Psoas muscle (tissue), 8 donors: Measurements from ENCODE around the gene EDNRA. TPM values are rescaled to one million over a fixed set of nuclear protein-coding genes. Genes with fewer than 3 reads are reported as not detected.

Experiments
- ATAC-seq, 4 donors: fragments of 200-7000 bp; cut with Tn5 transposase; one replicate each; pipeline ENCODE4 v1.9.1; 2020; ENCODE audit warnings: moderate library complexity in 3 of 4, mild to moderate bottlenecking in 2 of 4
- DNase-seq, 2 donors: peaks; one replicate each; pipeline ENCODE4 v3.0.0-alpha.2; 2020
- H3K27ac ChIP-seq: fragments of 200-600 bp; one replicate; pipeline ENCODE4 v1.8.0; 2022
- H3K27me3 ChIP-seq, 3 donors: fragments of 200-600 bp in 1 of 3; one replicate each; pipeline versions ENCODE4 v1.6.1 to v1.8.0; 2013 to 2022; ENCODE audit warnings: low read length in 2 of 3, mild to moderate bottlenecking in 2 of 3, moderate library complexity in 1 of 3; ENCODE audit not compliant: insufficient read depth in 3 of 3
- H3K36me3 ChIP-seq, 2 donors: fragments of 200-600 bp in 1 of 2; one replicate each; pipeline versions ENCODE4 v1.6.1 to v1.8.0; 2013 to 2022; ENCODE audit warnings: low read depth in 1 of 2, mild to moderate bottlenecking in 1 of 2, moderate library complexity in 1 of 2; ENCODE audit not compliant: insufficient read depth in 1 of 2
- H3K4me1 ChIP-seq: fragments of 200-600 bp; one replicate; pipeline ENCODE4 v1.8.0; 2022
- H3K4me3 ChIP-seq: fragments of 200-600 bp; one replicate; pipeline ENCODE4 v1.8.0; 2022; ENCODE audit warnings: mild to moderate bottlenecking
- H3K9me3 ChIP-seq: fragments of 200-600 bp; one replicate; pipeline ENCODE4 v1.8.0; 2022
- CTCF ChIP-seq: fragments of 200-600 bp; IDR thresholded peaks from one replicate; pipeline ENCODE4 v1.8.0; 2022; ENCODE audit warnings: antibody characterized with exemption
- WGBS, 3 donors: extraction: QIAGEN DNeasy Blood & Tissue Kit; methylation state at CpG; one replicate each; pipeline versions ENCODE4 v1.1.6 to v1.1.7; 2013; 5-methylcytosine and 5-hydroxymethylcytosine counted together
- intact Hi-C, 2 donors: fragments of 100-400 bp; cut with DNase I; formaldehyde crosslinking; loops; one replicate each; pipeline versions ENCODE4 v1.11.0 to v1.14.2; 2022
- polyA plus RNA-seq, 3 donors: library from polyadenylated mRNA; stranded (reverse); fragments of 200-250 nt; gene quantifications; one replicate each; pipeline ENCODE4 v1.2.3, GENCODE V29; 2013
- total RNA-seq, 4 donors: library from RNA; stranded (reverse); fragmentation: NEBNext Ultra II Directional in 2 of 4; extraction: Animal tissue kit (Norgen Biotek cat#: 25700) in 2 of 4; gene quantifications; one replicate each; pipeline versions ENCODE4 v1.2.1 to v1.2.4, GENCODE V29; 2021 to 2023
- donor health status: healthy with polysubstance abuse.
- donor health status: DM: no; HTN: no; CAD: no; lungs with moderate emphysema.
- donor health status: Bipolar disorder and iron deficiency.
- donor health status: healthy.
- donor health status: DM: yes; HTN: yes; CAD: no.
- donor health status: DM: no; HTN: no; CAD: no.
- donor health status: DM: no; HTN: no; CAD: no.
- donor health status: DM: yes; HTN: yes; CAD: no.

The EDNRA gene
- total and polyA plus RNA-seq, 7 donors, result 0.86 to 5.8 (median 1.8) TPM

GRCh38 chr4:147524601-147525000 is 43.7 kb downstream of the EDNRA start:
- Histone ChIP-seq H3K4me3 (no peak overlapping the region), H3K4me1 (no peaks in the 10 kb centered on the region), H3K27me3 (no peaks in the 10 kb centered on the region), H3K27ac (no peak overlapping the region), H3K9me3 (no peaks in the 10 kb centered on the region), H3K36me3 (no peaks in the 10 kb centered on the region)
- 11 to 30% (median 21%) methylated on average over 1 of the region's 1 CpG for WGBS, 3 donors
- DNase-seq (no peak), ATAC-seq (no peak)
- no peak for TF ChIP-seq CTCF
- intact Hi-C loops, result no loop called here

- TF ChIP-seq CTCF, result no peak
- DNase-seq (no peak), ATAC-seq (no peak)
- H3K36me3 ChIP-seq, result no peaks in the 10 kb centered on the region
- H3K9me3 ChIP-seq, result no peaks in the 10 kb centered on the region
- intact Hi-C loops, result no loop called here
- H3K27me3 ChIP-seq, result no peaks in the 10 kb centered on the region
- whole genome bisulfite sequencing, 3 donors, result 26 to 36% (median 36%) methylated on average over 2 of the region's 2 CpGs
- H3K4me3 ChIP-seq, result no peak overlapping the region
- no peaks in the 10 kb centered on the region for H3K4me1 ChIP-seq
- no peak overlapping the region for H3K27ac ChIP-seq
These were observed 44.8 kb downstream of the EDNRA start for GRCh38 chr4:147525494-147526271.

GRCh38 chr4:147526272-147526654 is 45.4 kb downstream of the EDNRA start:
- intact Hi-C loops, result no loop called here
- DNase-seq, result no peak

GRCh38 chr4:147528054-147528453 is 47.2 kb downstream of the EDNRA start:
- no peak for TF ChIP-seq CTCF
- H3K27ac ChIP-seq, result no peak overlapping the region
- no peak overlapping the region for H3K4me3 ChIP-seq
- no peaks in the 10 kb centered on the region for H3K27me3 ChIP-seq
- H3K4me1 ChIP-seq, result no peaks in the 10 kb centered on the region
- intact Hi-C loops, result no loop called here
- WGBS, 3 donors, result 85 to 88% (median 87%) methylated on average over 2 of the region's 2 CpGs
- no peaks in the 10 kb centered on the region for H3K36me3 ChIP-seq
- DNase-seq (no peak), ATAC-seq (no peak)
- no peaks in the 10 kb centered on the region for H3K9me3 ChIP-seq

More at GRCh38 chr4:147526272-147526654, 45.4 kb downstream of the EDNRA start:
- Histone ChIP-seq H3K4me1 (no peaks in the 10 kb centered on the region), H3K27me3 (no peaks in the 10 kb centered on the region), H3K9me3 (no peaks in the 10 kb centered on the region), H3K36me3 (no peaks in the 10 kb centered on the region), H3K4me3 (no peak overlapping the region), H3K27ac (no peak overlapping the region)
- no peak for ATAC-seq
- WGBS, 3 donors, result 67 to 79% (median 73%) methylated on average over 2 of the region's 2 CpGs
- TF ChIP-seq CTCF, result no peak

GRCh38 chr4:147530134-147530533 is 49.2 kb downstream of the EDNRA start:
- Histone ChIP-seq H3K27ac (no peak overlapping the region), H3K9me3 (no peaks in the 10 kb centered on the region), H3K4me1 (no peaks in the 10 kb centered on the region), H3K36me3 (no peaks in the 10 kb centered on the region), H3K4me3 (no peak overlapping the region), H3K27me3 (no peaks in the 10 kb centered on the region)
- intact Hi-C loops, result no loop called here
- 63 to 86% (median 68%) methylated on average over 1 of the region's 1 CpG for WGBS, 3 donors
- TF ChIP-seq CTCF, result no peak
- ATAC-seq (no peak), DNase-seq (no peak)
